HepG2 (cell line): ENCODE results near the gene PDGFA. TPM values are rescaled to one million over a fixed set of nuclear protein-coding genes. Genes with fewer than 3 reads are reported as not detected.

ENCODE experiments used
- ATAC-seq: fragments of 200-7000 bp; cut with Tn5 transposase; 3 replicates; pipeline ENCODE4 v1.9.1; 2020; ENCODE audit warnings: mild to moderate bottlenecking, moderate library complexity
- BruUV-seq: library from RNA; stranded (reverse); fragments of 400-500 nt; replicated peaks from 2 replicates; lab custom pipeline; 2021; lab: Mats Ljungman, UMichigan
- CTCF ChIA-PET: fragments of 300-600 bp; formaldehyde crosslinking; extraction: SDS; loops from one replicate; lab custom pipeline; 2021; ENCODE audit warnings: low total read pairs, inconsistent platforms, low intra/inter-chr PET ratio; lab: Yijun Ruan, JAX
- POLR2A ChIA-PET: fragments of 350-600 bp; sonication (Branson Sonifier 250); formaldehyde crosslinking; loops from one replicate; lab custom pipeline; 2020; ENCODE audit warnings: antibody characterized with exemption, inconsistent platforms; lab: Yijun Ruan, JAX
- DNase-seq: peaks from one replicate; pipeline ENCODE4 v3.0.0-alpha.2; 2015; ENCODE audit warnings: low spot score
- FAIRE-seq: peaks from 3 replicates; lab custom pipeline; 2011; peaks lifted over from hg19 to GRCh38; lab: Jason Lieb, UNC
- H2AFZ ChIP-seq: one replicate; pipeline ENCODE4 v1.6.1; 2011; ENCODE audit warnings: low read length, inconsistent platforms
- H3K27ac ChIP-seq: fragments of 300-600 bp; 3 replicates; pipeline ENCODE4 v1.8.0; 2011; ENCODE audit warnings: mixed run types, mild to moderate bottlenecking, mixed read lengths, low read length, inconsistent platforms; ENCODE audit not compliant: insufficient read depth; ENCODE audit errors: extremely low read length
- H3K27me3 ChIP-seq, 2 experiments: fragments of 200-600 bp in 1 of 2; 2 replicates in 1 of 2; 3 replicates in 1 of 2; pipeline versions ENCODE4 v1.6.0 to v1.8.0; 2011; ENCODE audit warnings: low read length in 2 of 2, mild to moderate bottlenecking in 2 of 2, moderate library complexity in 2 of 2, inconsistent platforms in 1 of 2; ENCODE audit not compliant: insufficient read depth in 2 of 2, control insufficient read depth in 1 of 2
- H3K36me3 ChIP-seq, 2 experiments: fragments of 200-600 bp in 1 of 2; replicated peaks in 1 of 2; 2 replicates in 1 of 2; 3 replicates in 1 of 2; pipeline versions ENCODE4 v1.5.1 to v1.8.0; 2011; ENCODE audit warnings: low read length in 2 of 2, inconsistent platforms in 1 of 2; ENCODE audit not compliant: insufficient read depth in 2 of 2, control insufficient read depth in 1 of 2
- H3K4me1 ChIP-seq: 2 replicates; pipeline ENCODE4 v1.5.1; 2012; ENCODE audit warnings: low read length, inconsistent platforms; ENCODE audit not compliant: insufficient read depth
- H3K4me2 ChIP-seq: 2 replicates; pipeline ENCODE4 v1.6.0; 2011; ENCODE audit warnings: low read depth, low read length, inconsistent platforms
- H3K4me3 ChIP-seq, 3 experiments: fragments of 200-600 bp in 1 of 3; sonication (generic), shearing (Covaris generic) in 1 of 3; replicated peaks in 1 of 3; 2 replicates each; pipeline ENCODE4 v1.5.1; 2011 to 2016; ENCODE audit warnings: low read length in 3 of 3, inconsistent platforms in 2 of 3, low read depth in 2 of 3, mild to moderate bottlenecking in 2 of 3, control low read depth in 1 of 3, mixed read lengths in 1 of 3; ENCODE audit not compliant: insufficient read depth in 1 of 3
- H3K79me2 ChIP-seq: one replicate; pipeline ENCODE4 v1.6.1; 2011; ENCODE audit warnings: low read length, inconsistent platforms; ENCODE audit not compliant: insufficient read depth
- H3K9ac ChIP-seq: 2 replicates; pipeline ENCODE4 v1.6.0; 2011; ENCODE audit warnings: mild to moderate bottlenecking, low read depth, low read length, inconsistent platforms; ENCODE audit not compliant: insufficient read depth
- H3K9me3 ChIP-seq: 2 replicates; pipeline ENCODE4 v1.5.1; 2012; ENCODE audit warnings: mild to moderate bottlenecking, low read length
- H4K20me1 ChIP-seq: 2 replicates; pipeline ENCODE4 v1.6.0; 2011; ENCODE audit warnings: inconsistent platforms, mild to moderate bottlenecking, low read length, moderate library complexity; ENCODE audit not compliant: insufficient read depth
- ATM ChIP-seq: fragments of 450-650 bp; IDR thresholded peaks from 2 replicates; pipeline ENCODE4 v1.7.1; 2017; ENCODE audit warnings: mild to moderate bottlenecking, borderline replicate concordance
- FOXM1 ChIP-seq: sonication (generic); formaldehyde crosslinking; IDR thresholded peaks from 2 replicates; pipeline ENCODE4 v1.5.0; 2020; ENCODE audit warnings: missing genetic modification reagents
- GMEB1 ChIP-seq: sonication (generic); formaldehyde crosslinking; IDR thresholded peaks from 2 replicates; pipeline ENCODE4 v1.5.1; 2020; ENCODE audit warnings: missing genetic modification reagents, mild to moderate bottlenecking, borderline replicate concordance
- HMGXB3 ChIP-seq: sonication (generic); formaldehyde crosslinking; IDR thresholded peaks from 2 replicates; pipeline ENCODE4 v1.4.0; 2020; ENCODE audit warnings: missing genetic modification reagents, borderline replicate concordance
- NFYC ChIP-seq: IDR thresholded peaks from 2 replicates; pipeline ENCODE4 v1.6.1; 2016; ENCODE audit warnings: missing genetic modification reagents, missing compliant biosample characterization
- NPAS2 ChIP-seq: sonication (generic); formaldehyde crosslinking; IDR thresholded peaks from 2 replicates; pipeline ENCODE4 v1.8.0; 2022; ENCODE audit warnings: mild to moderate bottlenecking, missing genetic modification reagents, borderline replicate concordance
- RBFOX2 ChIP-seq: fragments of 200-400 bp; formaldehyde crosslinking; IDR thresholded peaks from 2 replicates; pipeline ENCODE4 v1.6.1; 2017; ENCODE audit warnings: low read depth, mild to moderate bottlenecking, low read length
- WGBS: methylation state at CpG from one replicate; pipeline ENCODE4 v1.1.6; 2017; ENCODE audit warnings: low lambda C conversion rate; 5-methylcytosine and 5-hydroxymethylcytosine counted together
- in situ Hi-C: cut with HindIII; loops from 2 replicates; pipeline ENCODE4 v1.10.0; 2017; ENCODE audit warnings: low pct_unique_long_range_greater_than_20kb; ENCODE audit not compliant: extremely low pct_ligation_motif_present
- intact Hi-C: fragments of 100-400 bp; cut with micrococcal nuclease; formaldehyde crosslinking; loops from one replicate; pipeline ENCODE4 v1.10.0; 2022; ENCODE audit not compliant: unreplicated experiment
- polyA plus RNA-seq, 8 experiments: library from polyadenylated mRNA; depleted of rRNA in 3 of 8; stranded (reverse) in 7 of 8; unstranded in 1 of 8; fragments of >200 nt; fragmentation: Illumina TruSeq in 4 of 8; extraction: Trizol in 4 of 8; gene quantifications; 2 replicates each; pipeline versions ENCODE4 v1.2.1 to v1.2.3, GENCODE V29; 2011 to 2016; ENCODE audit warnings: low read depth in 4 of 8, missing spikeins in 1 of 8, mixed read lengths in 1 of 8; ENCODE audit not compliant: insufficient read depth in 1 of 8
- total RNA-seq, 5 experiments: library from RNA; depleted of rRNA; stranded (reverse); fragments of >200 nt; fragmentation: Illumina TruSeq; extraction: Trizol; gene quantifications; 2 replicates each; pipeline ENCODE4 v1.2.3, GENCODE V29; 2016; ENCODE audit warnings: low read depth in 1 of 5

Gene PDGFA
- total and polyA plus RNA-seq, 2 of the 13 experiments (the other 11 are each of a cell fraction or from before 2014, with no cell fraction given), result 1.5 to 3.4 TPM

- no peak; the same call in 1 of the 2 replicates for TF ChIP-seq GMEB1
- no peak for TF ChIP-seq FOXM1 (CRISPR knock-in tag)
- no peak for TF ChIP-seq RBFOX2
- TF ChIP-seq NPAS2 (CRISPR knock-in tag), result no peak
These were observed 59.1 kb downstream of the PDGFA start (continued) for GRCh38 chr7:460374-461116.

GRCh38 chr7:459584-460373 is 59.9 kb downstream of the PDGFA start:
- ATAC-seq (no peak), FAIRE-seq (no peak), DNase-seq (no peak)
- Histone ChIP-seq H3K4me2 (peak overlapping the region; percentile 82), H2AFZ (no peak overlapping the region), H3K79me2 (no peaks in the 10 kb centered on the region), H3K27ac (no peak overlapping the region), H3K27me3 (no peaks in the 10 kb centered on the region; a peak in 1 of 5 replicates), H4K20me1 (no peaks in the 10 kb centered on the region), H3K4me3 (peak overlapping the region in 2 of 3 experiments; percentile 49 to 74; a peak in 4 of 6 replicates), H3K9me3 (no peaks in the 10 kb centered on the region), H3K36me3 (no peaks in the 10 kb centered on the region), H3K4me1 (peaks cover 61% of the 10 kb centered on the region), H3K9ac (peak overlapping the region; percentile 64; the same call in 1 of the 2 replicates)
- TF ChIP-seq ATM, result no peak
- 0 out of 2 replicates have a peak, but pooled peaks have one; percentile 20 for TF ChIP-seq NFYC (CRISPR knock-in tag)
- TF ChIP-seq HMGXB3 (CRISPR knock-in tag), result peak; percentile 51; the same call in 1 of the 2 replicates
- in situ Hi-C loops, result no loop called here
- 77% methylated on average over 2 of the region's 6 CpGs for WGBS
- POLR2A ChIA-PET, result interaction anchor here (1.0 to 4.8 kb wide), 5 partner anchors 9 to 127 kb away, joined by 3 to 36 read pairs (median 6); no protein-coding TSS in a partner anchor
- intact Hi-C loops, result no loop called here
- BruUV-seq, result no TSS peak
- CTCF ChIA-PET, result no interaction called here
